GM12878 (cell line): ENCODE results near the gene RPL27. TPM values are rescaled to one million over a fixed set of nuclear protein-coding genes. Genes with fewer than 3 reads are reported as not detected.

Source experiments
- ATAC-seq: fragments of 200-7000 bp; cut with Tn5 transposase; 3 replicates; pipeline ENCODE4 v1.9.1; 2020; ENCODE audit warnings: mild to moderate bottlenecking, moderate library complexity
- BruUV-seq: library from RNA; stranded (reverse); fragments of 400-500 nt; replicated peaks from 2 replicates; lab custom pipeline; 2021; lab: Mats Ljungman, UMichigan
- CTCF ChIA-PET: fragments of 300-600 bp; sonication (Branson Sonifier 250); formaldehyde crosslinking; extraction: SDS; loops from one replicate; lab custom pipeline; 2021; ENCODE audit warnings: inconsistent platforms; lab: Yijun Ruan, JAX
- POLR2A ChIA-PET: fragments of 350-600 bp; formaldehyde crosslinking; extraction: SDS; loops from one replicate; lab custom pipeline; 2021; ENCODE audit warnings: inconsistent platforms; lab: Charles Lee
- RAD21 ChIA-PET: fragments of 300-600 bp; sonication (Branson Sonifier 250); formaldehyde crosslinking; loops from one replicate; lab custom pipeline; 2023; ENCODE audit warnings: antibody characterized with exemption; ENCODE audit not compliant: unreplicated experiment; lab: Charles Lee
- SMC1A ChIA-PET: fragments of 300-600 bp; sonication (Branson Sonifier 250); formaldehyde crosslinking; loops from one replicate; lab custom pipeline; 2023; ENCODE audit not compliant: unreplicated experiment, uncharacterized antibody; lab: Charles Lee
- DNase-seq: peaks from one replicate; pipeline ENCODE4 v3.0.0-alpha.2; 2011; ENCODE audit warnings: low read depth, low spot score
- FAIRE-seq: peaks from 3 replicates; lab custom pipeline; 2011; peaks lifted over from hg19 to GRCh38; lab: Jason Lieb, UNC
- H2AFZ ChIP-seq: 2 replicates; pipeline ENCODE4 v1.6.0; 2011; ENCODE audit warnings: low read depth, low read length, control low read depth; ENCODE audit not compliant: control insufficient read depth
- H3K27ac ChIP-seq: 2 replicates; pipeline ENCODE4 v1.5.1; 2011; ENCODE audit warnings: control low read depth; ENCODE audit not compliant: control insufficient read depth, insufficient read depth
- H3K27me3 ChIP-seq, 2 experiments: replicated peaks in 1 of 2; 2 replicates each; pipeline versions ENCODE4 v1.6.0 to v1.6.1; 2011; ENCODE audit warnings: low read length in 1 of 2; ENCODE audit not compliant: control insufficient read depth in 2 of 2, insufficient read depth in 2 of 2
- H3K36me3 ChIP-seq, 2 experiments: 2 replicates each; pipeline ENCODE4 v1.5.1; 2011; ENCODE audit warnings: low read length in 1 of 2; ENCODE audit not compliant: control insufficient read depth in 2 of 2, insufficient read depth in 2 of 2
- H3K4me1 ChIP-seq: 2 replicates; pipeline ENCODE4 v1.6.1; 2011; ENCODE audit warnings: mild to moderate bottlenecking, low read length, moderate library complexity, mixed read lengths; ENCODE audit not compliant: control insufficient read depth, insufficient read depth
- H3K4me2 ChIP-seq: 2 replicates; pipeline ENCODE4 v1.6.0; 2011; ENCODE audit warnings: control low read depth; ENCODE audit not compliant: control insufficient read depth, insufficient read depth
- H3K4me3 ChIP-seq: fragments of 200-600 bp; sonication (generic); 2 replicates; pipeline ENCODE4 v1.5.1; 2016
- H3K79me2 ChIP-seq: 2 replicates; pipeline ENCODE4 v1.6.0; 2011; ENCODE audit warnings: low read length; ENCODE audit not compliant: control insufficient read depth, insufficient read depth
- H3K9ac ChIP-seq: 2 replicates; pipeline ENCODE4 v1.8.0; 2011; ENCODE audit warnings: low read length, control low read depth, mixed read lengths; ENCODE audit not compliant: control insufficient read depth, insufficient read depth
- H3K9me3 ChIP-seq: replicated peaks from 3 replicates; pipeline ENCODE4 v1.5.1; 2011; ENCODE audit warnings: mild to moderate bottlenecking, low read length; ENCODE audit not compliant: control insufficient read depth, insufficient read depth
- H4K20me1 ChIP-seq: 2 replicates; pipeline ENCODE4 v1.6.0; 2011; ENCODE audit not compliant: control insufficient read depth, insufficient read depth
- LARP7 ChIP-seq: fragments of 450-650 bp; IDR thresholded peaks from 2 replicates; pipeline ENCODE4 v1.6.1; 2017; ENCODE audit warnings: mild to moderate bottlenecking
- ZNF24 ChIP-seq: fragments of 450-650 bp; IDR thresholded peaks from 2 replicates; pipeline ENCODE4 v1.6.1; 2017; ENCODE audit warnings: antibody characterized with exemption, mild to moderate bottlenecking
- WGBS: methylation state at CpG from one replicate; pipeline ENCODE4 v1.1.6; 2016; ENCODE audit warnings: low lambda C conversion rate; ENCODE audit not compliant: insufficient replicate concordance, insufficient coverage; ENCODE audit errors: missing lambda C conversion rate; 5-methylcytosine and 5-hydroxymethylcytosine counted together
- in situ Hi-C: fragments of 300-500 bp; cut with MboI; formaldehyde crosslinking; loops from 9 replicates; pipeline ENCODE4 v1.14.3; 2018; ENCODE audit warnings: mixed read lengths
- intact Hi-C: fragments of 100-400 bp; cut with micrococcal nuclease; formaldehyde crosslinking; loops from one replicate; pipeline ENCODE4 v1.14.2; 2022; ENCODE audit not compliant: unreplicated experiment
- polyA plus RNA-seq, 11 experiments: library from polyadenylated mRNA; depleted of rRNA in 4 of 11; unstranded in 6 of 11; stranded (reverse) in 5 of 11; fragments of >200 nt; fragmentation: Nextera tagmentation in 4 of 11; fragmentation: Illumina TruSeq in 1 of 11; extraction: Ambion mirVana in 4 of 11; extraction: Trizol in 1 of 11; gene quantifications; 1 replicate in 1 of 11; 2 replicates in 10 of 11; pipeline versions ENCODE4 v1.2.1 to v1.2.3, GENCODE V29; 2011 to 2016; ENCODE audit warnings: inconsistent platforms in 2 of 11, missing spikeins in 2 of 11, low read depth in 1 of 11
- total RNA-seq, 4 experiments: library from RNA; depleted of rRNA in 3 of 4; stranded (reverse); fragments of >200 nt in 3 of 4; fragmentation: Illumina TruSeq in 1 of 4; extraction: Trizol in 1 of 4; gene quantifications; 2 replicates each; pipeline versions ENCODE4 v1.2.1 to v1.2.3, GENCODE V29; 2013 to 2021
- TF ChIP-seq, protein P1 (sequence below): fragments of 450-650 bp; IDR thresholded peaks from 2 replicates; pipeline ENCODE4 v1.6.1; 2018; ENCODE audit warnings: borderline replicate concordance, mild to moderate bottlenecking; ENCODE audit not compliant: partially characterized antibody

RPL27 gene
- total and polyA plus RNA-seq, 10 of the 15 experiments (the other 5 are each of a cell fraction or from before 2014, with no cell fraction given) = 1,748 to 6,934 (median 3,779) TPM

DNA sequence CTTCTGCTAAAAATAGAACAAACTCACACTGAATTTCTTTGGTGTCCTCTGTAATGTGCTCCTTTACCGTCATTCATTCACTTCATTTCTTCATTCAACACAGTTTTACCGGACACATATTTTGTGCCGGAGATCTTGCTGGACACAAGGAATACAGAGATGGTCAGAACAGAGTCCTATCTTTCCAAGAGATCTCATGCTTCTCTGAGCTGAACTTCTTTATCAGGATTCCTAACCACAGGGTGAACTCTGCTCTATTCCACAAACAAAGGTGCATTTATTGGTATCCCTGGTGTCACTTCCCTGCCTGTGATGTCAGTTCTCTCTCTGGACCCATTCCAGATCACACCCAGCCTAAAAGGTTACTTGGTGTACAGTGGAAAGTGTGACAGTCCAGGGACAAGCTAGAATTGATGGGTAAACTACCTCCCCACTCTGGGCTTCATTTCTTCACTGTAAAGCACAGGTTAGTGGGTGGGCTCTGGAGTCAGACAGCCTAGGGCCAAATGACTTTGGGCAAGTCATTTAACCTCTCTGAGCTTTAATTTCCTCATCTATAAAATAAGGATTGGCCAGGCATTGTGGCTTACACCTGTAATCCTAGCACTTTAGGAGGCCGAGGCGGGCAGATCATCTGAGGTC lies 12.6 kb downstream of the RPL27 start:
- CTCF ChIA-PET = interaction anchor here (0.6 to 1.7 kb wide), 4 partner anchors 13 to 299 kb away, joined by 3 to 5 read pairs (median 4); partner anchors contain the start of gene RPL27
- 97% methylated on average over 5 of the region's 5 CpGs for WGBS
- Histone ChIP-seq H2AFZ (no peak overlapping the region), H4K20me1 (no peaks in the 10 kb centered on the region), H3K4me2 (peak overlapping the region; percentile 4; the same call in 1 of the 2 replicates), H3K27ac (no peak overlapping the region), H3K9ac (no peak overlapping the region), H3K4me3 (no peak overlapping the region), H3K36me3 (peaks cover 8 to 21% of the 10 kb centered on the region in 2 experiments), H3K4me1 (peaks cover 6% of the 10 kb centered on the region), H3K27me3 (no peaks in the 10 kb centered on the region), H3K9me3 (no peaks in the 10 kb centered on the region), H3K79me2 (peaks cover 29% of the 10 kb centered on the region)
- TF ChIP-seq LARP7 (no peak), ZNF24 (peak; percentile 87)
- TF ChIP-seq, protein P1, sequence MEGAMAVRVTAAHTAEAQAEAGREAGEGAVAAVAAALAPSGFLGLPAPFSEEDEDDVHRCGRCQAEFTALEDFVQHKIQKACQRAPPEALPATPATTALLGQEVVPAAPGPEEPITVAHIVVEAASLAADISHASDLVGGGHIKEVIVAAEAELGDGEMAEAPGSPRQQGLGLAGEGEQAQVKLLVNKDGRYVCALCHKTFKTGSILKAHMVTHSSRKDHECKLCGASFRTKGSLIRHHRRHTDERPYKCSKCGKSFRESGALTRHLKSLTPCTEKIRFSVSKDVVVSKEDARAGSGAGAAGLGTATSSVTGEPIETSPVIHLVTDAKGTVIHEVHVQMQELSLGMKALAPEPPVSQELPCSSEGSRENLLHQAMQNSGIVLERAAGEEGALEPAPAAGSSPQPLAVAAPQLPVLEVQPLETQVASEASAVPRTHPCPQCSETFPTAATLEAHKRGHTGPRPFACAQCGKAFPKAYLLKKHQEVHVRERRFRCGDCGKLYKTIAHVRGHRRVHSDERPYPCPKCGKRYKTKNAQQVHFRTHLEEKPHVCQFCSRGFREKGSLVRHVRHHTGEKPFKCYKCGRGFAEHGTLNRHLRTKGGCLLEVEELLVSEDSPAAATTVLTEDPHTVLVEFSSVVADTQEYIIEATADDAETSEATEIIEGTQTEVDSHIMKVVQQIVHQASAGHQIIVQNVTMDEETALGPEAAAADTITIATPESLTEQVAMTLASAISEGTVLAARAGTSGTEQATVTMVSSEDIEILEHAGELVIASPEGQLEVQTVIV = peak; percentile 23
- DNase-seq (no peak), ATAC-seq (no peak), FAIRE-seq (no peak)
- RAD21 ChIA-PET = no interaction called here
- BruUV-seq = no TSS peak
- in situ Hi-C loops (loop anchor here (5.0 kb wide), 1 partner anchor 327 kb away; no protein-coding TSS in a partner anchor), intact Hi-C loops (no loop called here)
- SMC1A ChIA-PET = interaction anchor here (0.6 to 1.7 kb wide), 3 partner anchors 13 to 54 kb away, joined by 3 to 4 read pairs (median 3); partner anchors contain the start of gene RPL27
- POLR2A ChIA-PET = interaction anchor here (0.5 to 1.1 kb wide), 3 partner anchors 12 to 415 kb away, joined by 3 to 7 read pairs (median 3); partner anchors contain the start of genes RND2 and VAT1
